Uterus (tissue), 2 donors: Measurements from ENCODE around the gene WNT2.

Experiments used
- CTCF ChIP-seq, 4 experiments: fragments of 200-600 bp in 2 of 4; fragments of 450-650 bp in 2 of 4; sonication (generic) in 2 of 4; IDR thresholded peaks; one replicate each; pipeline ENCODE4 v1.5.1; 2016 to 2019; ENCODE audit warnings: antibody characterized with exemption in 4 of 4, mild to moderate bottlenecking in 2 of 4, moderate library complexity in 1 of 4
- POLR2A ChIP-seq, 2 donors: fragments of 450-650 bp; IDR thresholded peaks; one replicate each; pipeline ENCODE4 v1.6.1; 2016; ENCODE audit warnings: antibody characterized with exemption in 2 of 2, mild to moderate bottlenecking in 1 of 2, moderate library complexity in 1 of 2

GRCh38 chr7:117347962-117348672 is 25.3 kb upstream of the WNT2 start:
- no peak for TF ChIP-seq CTCF (IDR thresholded peaks at IDR 0.05)
- no peak for TF ChIP-seq POLR2A (IDR thresholded peaks at IDR 0.05)
